Breast epithelium (tissue), 4 donors: ENCODE data around the gene MAP7D3. TPM values are rescaled to one million over a fixed set of nuclear protein-coding genes. Genes with fewer than 3 reads are reported as not detected.
"Not testable (repeated sequence)": the region's sequence is repeated elsewhere in the genome, so short reads cannot be mapped to it uniquely, and the experiment has no call there.

Source experiments
- DNase-seq, 2 donors: peaks; one replicate each; pipeline ENCODE4 v3.0.0-alpha.2; 2019; ENCODE audit warnings: low spot score in 2 of 2
- H3K27ac ChIP-seq, 2 donors: fragments of 200-600 bp; sonication (generic) in 1 of 2; one replicate each; pipeline ENCODE4 v1.5.1; 2016 to 2019; ENCODE audit warnings: mild to moderate bottlenecking in 1 of 2
- H3K27me3 ChIP-seq, 2 donors: fragments of 200-600 bp; sonication (generic) in 1 of 2; one replicate each; pipeline versions ENCODE4 v1.5.1 to v1.6.0; 2017 to 2019; ENCODE audit warnings: control low read depth in 1 of 2, mild to moderate bottlenecking in 1 of 2
- H3K36me3 ChIP-seq: fragments of 200-600 bp; one replicate; pipeline ENCODE4 v1.5.1; 2019
- H3K4me1 ChIP-seq, 2 donors: fragments of 200-600 bp; sonication (generic); one replicate each; pipeline ENCODE4 v1.5.1; 2016 to 2019; ENCODE audit warnings: control low read depth in 1 of 2
- H3K4me3 ChIP-seq, 3 donors: fragments of 200-600 bp; sonication (generic); 1 replicate in 2 of 3; 2 replicates in 1 of 3; pipeline ENCODE4 v1.5.1; 2016 to 2019; ENCODE audit warnings: mild to moderate bottlenecking in 3 of 3, moderate library complexity in 2 of 3
- H3K9me3 ChIP-seq, 2 donors: fragments of 200-600 bp; sonication (generic) in 1 of 2; one replicate each; pipeline ENCODE4 v1.5.1; 2016 to 2019; ENCODE audit warnings: control low read depth in 1 of 2
- POLR2A ChIP-seq: fragments of 450-650 bp; IDR thresholded peaks from one replicate; pipeline ENCODE4 v1.6.1; 2016; ENCODE audit warnings: antibody characterized with exemption, mild to moderate bottlenecking, moderate library complexity
- POLR2AphosphoS5 ChIP-seq, 3 donors: sonication (generic); formaldehyde crosslinking; IDR thresholded peaks; one replicate each; pipeline ENCODE4 v1.6.1; 2017; ENCODE audit warnings: antibody characterized with exemption in 3 of 3
- intact Hi-C: fragments of 100-400 bp; cut with DNase I; formaldehyde crosslinking; loops from one replicate; pipeline ENCODE4 v1.15.1; 2023; ENCODE audit warnings: low total_unique reads
- total RNA-seq, 3 donors: library from RNA; depleted of rRNA; stranded (reverse); fragments of >200 nt; gene quantifications; one replicate each; pipeline ENCODE4 v1.1.0, GENCODE V29; 2016
- TF ChIP-seq, protein P1 (sequence below), 3 donors: fragments of 450-650 bp; IDR thresholded peaks; one replicate each; pipeline ENCODE4 v1.5.1; 2016 to 2017; ENCODE audit warnings: antibody characterized with exemption in 3 of 3, mild to moderate bottlenecking in 3 of 3, moderate library complexity in 3 of 3

Gene MAP7D3
- total RNA-seq, 3 donors from 2014 or later: 10.5 to 48.5 (median 19.3) TPM

DNA sequence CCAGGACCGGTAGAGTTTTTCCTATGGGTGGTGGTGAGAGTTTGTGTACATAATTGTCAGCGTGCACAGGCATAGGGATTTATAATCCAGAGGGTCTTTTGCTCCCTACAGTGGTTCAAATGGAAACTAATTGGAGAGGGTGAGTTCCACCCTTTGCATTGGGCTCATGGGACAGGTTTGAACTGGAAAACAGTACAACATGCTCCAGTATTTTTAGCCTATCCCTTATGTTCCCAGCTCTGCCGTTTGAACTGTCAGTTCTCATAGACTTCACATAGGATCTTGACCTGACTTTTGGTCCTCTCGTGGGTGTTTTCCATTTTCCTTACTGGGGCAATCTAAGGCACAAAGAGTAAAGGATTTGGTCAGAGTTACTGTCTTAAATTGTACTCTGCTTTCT lies 72.1 kb downstream of the MAP7D3 start:
- TF ChIP-seq, protein P1, sequence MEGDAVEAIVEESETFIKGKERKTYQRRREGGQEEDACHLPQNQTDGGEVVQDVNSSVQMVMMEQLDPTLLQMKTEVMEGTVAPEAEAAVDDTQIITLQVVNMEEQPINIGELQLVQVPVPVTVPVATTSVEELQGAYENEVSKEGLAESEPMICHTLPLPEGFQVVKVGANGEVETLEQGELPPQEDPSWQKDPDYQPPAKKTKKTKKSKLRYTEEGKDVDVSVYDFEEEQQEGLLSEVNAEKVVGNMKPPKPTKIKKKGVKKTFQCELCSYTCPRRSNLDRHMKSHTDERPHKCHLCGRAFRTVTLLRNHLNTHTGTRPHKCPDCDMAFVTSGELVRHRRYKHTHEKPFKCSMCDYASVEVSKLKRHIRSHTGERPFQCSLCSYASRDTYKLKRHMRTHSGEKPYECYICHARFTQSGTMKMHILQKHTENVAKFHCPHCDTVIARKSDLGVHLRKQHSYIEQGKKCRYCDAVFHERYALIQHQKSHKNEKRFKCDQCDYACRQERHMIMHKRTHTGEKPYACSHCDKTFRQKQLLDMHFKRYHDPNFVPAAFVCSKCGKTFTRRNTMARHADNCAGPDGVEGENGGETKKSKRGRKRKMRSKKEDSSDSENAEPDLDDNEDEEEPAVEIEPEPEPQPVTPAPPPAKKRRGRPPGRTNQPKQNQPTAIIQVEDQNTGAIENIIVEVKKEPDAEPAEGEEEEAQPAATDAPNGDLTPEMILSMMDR (IDR thresholded peaks at IDR 0.05): no peak
- intact Hi-C loops: no loop called here
- H3K27ac ChIP-seq: peak overlapping the region; percentile 3 to 8
- H3K36me3 ChIP-seq: no peaks in the 10 kb centered on the region
- no peaks in the 10 kb centered on the region for H3K9me3 ChIP-seq
- no peaks in the 10 kb centered on the region for H3K4me1 ChIP-seq
- DNase-seq: no peak
- peaks cover 0 to 21% of the 10 kb centered on the region in 2 donors for H3K27me3 ChIP-seq
- no peak overlapping the region for H3K4me3 ChIP-seq

DNA sequence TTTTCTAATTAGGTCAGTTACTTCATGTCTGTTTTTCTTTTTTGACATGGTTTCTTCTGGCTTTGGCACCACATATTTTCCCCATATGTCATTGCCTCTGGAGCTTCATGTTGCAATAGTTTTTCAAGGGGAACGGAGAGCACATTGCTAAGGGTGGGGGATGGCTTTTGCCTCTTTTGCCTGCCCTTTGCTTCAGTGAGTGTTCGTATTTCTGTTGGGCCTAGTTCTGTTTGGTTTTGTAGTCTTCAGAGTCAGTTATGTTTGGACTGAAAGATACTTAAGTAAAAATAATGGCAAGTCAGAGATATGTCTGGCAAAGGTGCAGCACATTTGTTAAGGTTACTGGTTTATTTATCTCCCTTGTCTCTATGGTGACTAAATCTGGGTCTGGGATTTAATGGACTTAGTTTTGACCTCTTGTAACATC lies 74.8 kb downstream of the MAP7D3 start:
- no peaks in the 10 kb centered on the region for H3K4me1 ChIP-seq
- intact Hi-C loops: no loop called here

DNA sequence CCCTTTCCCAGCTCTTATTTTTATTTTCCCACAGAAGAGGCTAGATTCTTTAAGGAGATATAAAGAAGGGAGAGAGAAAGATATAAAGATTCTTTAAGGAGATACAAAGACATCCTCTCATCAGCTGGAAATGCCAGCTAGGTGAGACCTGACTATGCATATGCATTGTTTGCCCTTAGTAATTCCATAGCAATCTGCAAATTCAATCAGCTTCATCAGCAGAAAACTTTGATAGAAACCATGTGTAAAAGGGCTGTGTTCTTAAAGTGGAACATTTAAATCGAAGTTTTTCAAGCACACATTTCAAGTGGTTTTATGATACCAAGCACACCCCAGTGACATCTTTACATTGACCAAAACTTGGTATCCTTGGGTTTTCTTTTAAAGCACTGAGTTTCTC lies 79.8 kb downstream of the MAP7D3 start:
- no peak for DNase-seq
- no peaks in the 10 kb centered on the region for H3K36me3 ChIP-seq
- intact Hi-C loops: no loop called here
- TF ChIP-seq POLR2AphosphoS5 (IDR thresholded peaks at IDR 0.05) (no peak), POLR2A (no peak)
- TF ChIP-seq, protein P1 (IDR thresholded peaks at IDR 0.05): no peak
- no peaks in the 10 kb centered on the region for H3K9me3 ChIP-seq
- H3K27ac ChIP-seq: peak overlapping the region in 1 of 2 donors; percentile 3
- peaks cover 0 to 37% of the 10 kb centered on the region in 2 donors for H3K27me3 ChIP-seq
- no peak overlapping the region for H3K4me3 ChIP-seq
- H3K4me1 ChIP-seq: no peaks in the 10 kb centered on the region

More for the DNA sequence above, 74.8 kb downstream of the MAP7D3 start:
- H3K27me3 ChIP-seq: peaks cover 0 to 31% of the 10 kb centered on the region in 2 donors
- H3K9me3 ChIP-seq: no peaks in the 10 kb centered on the region
- TF ChIP-seq POLR2AphosphoS5 (IDR thresholded peaks at IDR 0.05): peak; percentile 53 to 85 (median 61)
- TF ChIP-seq, protein P1 (IDR thresholded peaks at IDR 0.05): no peak
- no peaks in the 10 kb centered on the region for H3K36me3 ChIP-seq
- H3K4me3 ChIP-seq: no peak overlapping the region
- no peak for DNase-seq
- H3K27ac ChIP-seq: peak overlapping the region; percentile 61 to 65

DNA sequence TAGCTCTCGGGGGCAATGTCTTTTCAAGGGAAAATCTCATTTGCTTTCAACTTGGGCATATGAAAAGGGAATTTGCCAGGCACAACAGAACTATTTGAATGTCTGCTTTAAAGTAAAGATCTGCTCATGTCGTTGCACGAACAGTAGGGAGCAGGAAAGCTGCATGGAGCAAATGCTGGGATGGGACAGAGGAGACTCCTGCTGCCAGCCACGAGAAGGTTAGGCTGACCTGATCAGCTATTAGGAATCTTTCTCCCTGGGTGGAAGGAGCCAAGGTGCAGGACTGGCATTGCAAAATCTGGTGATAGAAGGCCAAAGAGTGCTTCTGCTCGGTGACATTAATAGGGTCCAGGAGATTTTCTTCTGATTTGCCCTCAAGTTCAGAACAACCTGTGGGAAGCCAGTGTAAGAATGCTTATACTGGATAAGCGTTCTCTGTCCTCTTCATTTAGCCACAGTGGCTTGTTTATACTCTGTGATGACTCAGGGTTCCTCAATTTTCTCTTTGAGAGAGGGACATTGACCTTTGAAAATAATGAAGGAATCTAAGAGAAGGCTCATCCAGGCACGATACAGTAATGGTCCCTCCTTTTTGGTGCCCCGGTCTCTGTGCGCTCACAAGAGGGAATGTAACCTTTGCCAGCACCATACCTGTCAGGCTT lies 80.9 kb downstream of the MAP7D3 start:
- no peak for TF ChIP-seq POLR2A
- no peak for TF ChIP-seq POLR2AphosphoS5 (IDR thresholded peaks at IDR 0.05)
- TF ChIP-seq, protein P1 (IDR thresholded peaks at IDR 0.05): no peak
- H3K36me3 ChIP-seq: no peaks in the 10 kb centered on the region
- no peak for DNase-seq
- peaks cover 0 to 37% of the 10 kb centered on the region in 2 donors for H3K27me3 ChIP-seq
- no peaks in the 10 kb centered on the region for H3K4me1 ChIP-seq
- H3K27ac ChIP-seq: peak overlapping the region; percentile 62 to 76
- intact Hi-C loops: no loop called here
- H3K9me3 ChIP-seq: no peaks in the 10 kb centered on the region
- H3K4me3 ChIP-seq: no peak overlapping the region

DNA sequence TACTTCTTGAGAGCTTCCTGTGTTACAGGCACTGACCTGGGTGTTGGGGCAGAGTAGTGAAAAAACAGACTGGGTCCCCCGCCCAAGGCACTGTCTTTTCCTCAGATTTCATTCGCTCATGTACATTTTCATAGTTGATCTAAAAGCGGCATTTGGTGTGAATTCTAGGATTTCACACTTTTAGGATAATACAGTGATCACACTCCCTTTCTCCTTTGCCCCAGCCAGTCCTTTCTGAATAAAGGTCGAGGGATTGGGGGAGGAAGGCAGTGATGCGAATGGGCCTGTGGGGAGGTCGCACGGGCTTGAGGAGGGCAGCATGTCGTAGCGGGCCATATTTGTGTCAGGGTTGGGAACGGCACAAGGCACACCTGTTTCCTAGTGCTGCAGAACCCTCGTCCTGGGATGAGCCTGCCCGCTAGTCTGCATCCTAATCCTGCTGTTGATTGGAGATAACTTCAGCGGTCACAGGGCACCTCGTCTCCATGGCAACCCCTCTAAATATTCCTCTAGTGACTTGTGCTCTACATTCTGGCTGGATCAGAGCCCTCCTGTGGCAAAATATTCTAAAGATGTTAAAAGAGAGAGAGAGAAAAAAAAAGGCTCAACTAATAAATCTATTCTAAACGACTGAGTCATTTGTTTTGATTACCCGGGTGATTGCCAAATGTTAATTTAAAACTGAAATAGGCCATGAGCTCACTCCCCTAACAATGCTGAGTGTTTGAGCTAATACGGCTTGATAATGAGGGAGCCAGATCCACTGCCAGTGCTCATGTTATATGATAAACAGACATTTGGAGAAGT lies 82.1 kb downstream of the MAP7D3 start:
- Histone ChIP-seq H3K36me3 (no peaks in the 10 kb centered on the region), H3K27me3 (peaks cover 0 to 37% of the 10 kb centered on the region in 2 donors), H3K4me1 (no peaks in the 10 kb centered on the region), H3K27ac (peak overlapping the region; percentile 62 to 84), H3K4me3 (no peak overlapping the region), H3K9me3 (no peaks in the 10 kb centered on the region)
- TF ChIP-seq POLR2AphosphoS5 (IDR thresholded peaks at IDR 0.05) (no peak), POLR2A (no peak)
- TF ChIP-seq, protein P1 (IDR thresholded peaks at IDR 0.05): no peak
- intact Hi-C loops: no loop called here
- no peak for DNase-seq

DNA sequence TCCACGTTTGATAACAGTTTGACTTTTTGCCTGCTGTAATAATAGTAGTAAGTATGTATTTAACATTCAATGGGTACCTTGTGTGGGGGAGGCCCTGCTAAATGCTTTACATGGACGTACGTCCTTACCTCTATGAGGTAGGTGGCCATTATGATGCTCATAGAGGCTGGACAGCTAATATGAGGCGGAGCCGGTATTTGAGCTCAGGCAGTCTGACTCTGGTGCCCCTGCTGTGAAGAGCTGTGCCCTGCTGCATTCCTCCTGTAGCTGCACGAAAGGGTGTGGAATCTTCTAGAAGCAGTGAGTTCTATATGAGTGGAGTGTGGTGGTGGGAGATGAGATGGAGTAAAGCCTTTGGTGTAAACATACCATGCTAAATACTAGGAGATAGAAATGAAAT lies 83.2 kb downstream of the MAP7D3 start:
- H3K9me3 ChIP-seq, H3K36me3 ChIP-seq, H3K4me1 ChIP-seq, intact Hi-C loops, H3K4me3 ChIP-seq, DNase-seq, H3K27ac ChIP-seq: not testable (repeated sequence)
- peaks cover 0 to 35% of the 10 kb centered on the region in 2 donors for H3K27me3 ChIP-seq
